HepG2 (cell line): ENCODE results near the gene RAB11FIP5. TPM values are rescaled to one million over a fixed set of nuclear protein-coding genes. Genes with fewer than 3 reads are reported as not detected.

ENCODE experiments used
- ATF1 ChIP-seq: IDR thresholded peaks from 2 replicates; pipeline ENCODE4 v1.6.1; 2016; ENCODE audit warnings: mild to moderate bottlenecking, control low read depth
- CHD2 ChIP-seq: IDR thresholded peaks from 2 replicates; pipeline ENCODE4 v1.6.1; 2011; ENCODE audit warnings: low read depth, low read length, improper control_type of control experiment
- CHD4 ChIP-seq: fragments of 200-600 bp; sonication (generic); IDR thresholded peaks from 2 replicates; pipeline ENCODE4 v1.7.0; 2017; ENCODE audit warnings: mild to moderate bottlenecking, low read length, borderline replicate concordance
- DNMT1 ChIP-seq: sonication (generic); formaldehyde crosslinking; IDR thresholded peaks from 2 replicates; pipeline ENCODE4 v1.5.1; 2020; ENCODE audit warnings: mild to moderate bottlenecking, missing genetic modification reagents
- FOXO1 ChIP-seq: sonication (generic); formaldehyde crosslinking; IDR thresholded peaks from 2 replicates; pipeline ENCODE4 v1.4.0; 2020; ENCODE audit warnings: missing genetic modification reagents
- HIVEP1 ChIP-seq: sonication (generic); formaldehyde crosslinking; IDR thresholded peaks from 2 replicates; pipeline ENCODE4 v1.4.0; 2020; ENCODE audit warnings: mild to moderate bottlenecking, missing genetic modification reagents
- HOXA7 ChIP-seq: sonication (generic); formaldehyde crosslinking; IDR thresholded peaks from 2 replicates; pipeline ENCODE4 v1.8.1; 2022; ENCODE audit warnings: mild to moderate bottlenecking, missing genetic modification reagents, moderate library complexity
- KLF6 ChIP-seq: IDR thresholded peaks from 2 replicates; pipeline ENCODE4 v1.8.0; 2016; ENCODE audit warnings: missing biosample characterization, missing genetic modification reagents
- MXD1 ChIP-seq: sonication (generic); formaldehyde crosslinking; IDR thresholded peaks from 2 replicates; pipeline ENCODE4 v1.4.0; 2020; ENCODE audit warnings: mild to moderate bottlenecking, missing genetic modification reagents
- NFE2 ChIP-seq: sonication (generic); formaldehyde crosslinking; IDR thresholded peaks from 2 replicates; pipeline ENCODE4 v1.4.0; 2020; ENCODE audit warnings: missing genetic modification reagents
- PAX8 ChIP-seq: sonication (generic); formaldehyde crosslinking; IDR thresholded peaks from 2 replicates; pipeline ENCODE4 v1.8.0; 2022; ENCODE audit warnings: mild to moderate bottlenecking, missing genetic modification reagents, borderline replicate concordance
- RAD21 ChIP-seq: fragments of 450-650 bp; formaldehyde crosslinking; IDR thresholded peaks from 2 replicates; pipeline ENCODE4 v1.5.0; 2020; ENCODE audit warnings: mild to moderate bottlenecking
- SATB2 ChIP-seq: sonication (generic); formaldehyde crosslinking; IDR thresholded peaks from 2 replicates; pipeline ENCODE4 v1.5.0; 2020; ENCODE audit warnings: missing genetic modification reagents
- SP1 ChIP-seq, 2 experiments: fragments of 450-650 bp in 1 of 2; sonication (generic) in 1 of 2; formaldehyde crosslinking in 1 of 2; IDR thresholded peaks; 2 replicates each; pipeline versions ENCODE4 v1.4.0 to v1.6.1; 2016 to 2020; ENCODE audit warnings: missing genetic modification reagents in 1 of 2
- ZBTB34 ChIP-seq: sonication (generic); formaldehyde crosslinking; IDR thresholded peaks from 2 replicates; pipeline ENCODE4 v1.8.0; 2022; ENCODE audit warnings: mild to moderate bottlenecking, missing genetic modification reagents
- ZBTB7B ChIP-seq: sonication (generic); formaldehyde crosslinking; IDR thresholded peaks from 2 replicates; pipeline ENCODE4 v1.4.0; 2020; ENCODE audit warnings: missing genetic modification reagents
- ZNF30 ChIP-seq: sonication (generic); formaldehyde crosslinking; IDR thresholded peaks from 2 replicates; pipeline ENCODE4 v1.5.0; 2020; ENCODE audit warnings: mild to moderate bottlenecking, missing genetic modification reagents
- ZNF431 ChIP-seq: sonication (generic); formaldehyde crosslinking; IDR thresholded peaks from 2 replicates; pipeline ENCODE4 v1.9.0; 2022; ENCODE audit warnings: missing genetic modification reagents, low read depth, mild to moderate bottlenecking, borderline replicate concordance
- ZNF562 ChIP-seq: sonication (generic); formaldehyde crosslinking; IDR thresholded peaks from 2 replicates; pipeline ENCODE4 v1.8.0; 2022; ENCODE audit warnings: missing genetic modification reagents, borderline replicate concordance
- ZNF749 ChIP-seq: sonication (generic); formaldehyde crosslinking; IDR thresholded peaks from 2 replicates; pipeline ENCODE4 v1.8.0; 2022; ENCODE audit warnings: mild to moderate bottlenecking, missing genetic modification reagents, moderate library complexity, borderline replicate concordance
- ZNF816 ChIP-seq: sonication (generic); formaldehyde crosslinking; IDR thresholded peaks from 2 replicates; pipeline ENCODE4 v1.8.0; 2022; ENCODE audit warnings: missing genetic modification reagents, mild to moderate bottlenecking, borderline replicate concordance
- polyA plus RNA-seq, 8 experiments: library from polyadenylated mRNA; depleted of rRNA in 3 of 8; stranded (reverse) in 7 of 8; unstranded in 1 of 8; fragments of >200 nt; fragmentation: Illumina TruSeq in 4 of 8; extraction: Trizol in 4 of 8; gene quantifications; 2 replicates each; pipeline versions ENCODE4 v1.2.1 to v1.2.3, GENCODE V29; 2011 to 2016; ENCODE audit warnings: low read depth in 4 of 8, missing spikeins in 1 of 8, mixed read lengths in 1 of 8; ENCODE audit not compliant: insufficient read depth in 1 of 8
- total RNA-seq, 5 experiments: library from RNA; depleted of rRNA; stranded (reverse); fragments of >200 nt; fragmentation: Illumina TruSeq; extraction: Trizol; gene quantifications; 2 replicates each; pipeline ENCODE4 v1.2.3, GENCODE V29; 2016; ENCODE audit warnings: low read depth in 1 of 5
- TF ChIP-seq, protein P1 (sequence below): sonication (generic); formaldehyde crosslinking; IDR thresholded peaks from 2 replicates; pipeline ENCODE4 v1.4.0; 2020; ENCODE audit warnings: missing genetic modification reagents
- TF ChIP-seq, protein P2 (sequence below): sonication (generic); formaldehyde crosslinking; IDR thresholded peaks from 2 replicates; pipeline ENCODE4 v1.8.1; 2023; ENCODE audit warnings: mild to moderate bottlenecking, moderate library complexity, missing genetic modification reagents
- TF ChIP-seq, protein P3 (sequence below): sonication (generic); formaldehyde crosslinking; IDR thresholded peaks from 2 replicates; pipeline ENCODE4 v1.9.0; 2021; ENCODE audit warnings: missing genetic modification reagents, mild to moderate bottlenecking, borderline replicate concordance

RAB11FIP5 gene
- total and polyA plus RNA-seq, 2 of the 13 experiments (the other 11 are each of a cell fraction or from before 2014, with no cell fraction given) = 9.4 to 22.9 TPM

- TF ChIP-seq, protein P1, sequence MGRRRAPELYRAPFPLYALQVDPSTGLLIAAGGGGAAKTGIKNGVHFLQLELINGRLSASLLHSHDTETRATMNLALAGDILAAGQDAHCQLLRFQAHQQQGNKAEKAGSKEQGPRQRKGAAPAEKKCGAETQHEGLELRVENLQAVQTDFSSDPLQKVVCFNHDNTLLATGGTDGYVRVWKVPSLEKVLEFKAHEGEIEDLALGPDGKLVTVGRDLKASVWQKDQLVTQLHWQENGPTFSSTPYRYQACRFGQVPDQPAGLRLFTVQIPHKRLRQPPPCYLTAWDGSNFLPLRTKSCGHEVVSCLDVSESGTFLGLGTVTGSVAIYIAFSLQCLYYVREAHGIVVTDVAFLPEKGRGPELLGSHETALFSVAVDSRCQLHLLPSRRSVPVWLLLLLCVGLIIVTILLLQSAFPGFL = no peak; the same call in 1 of the 2 replicates
- no peak for TF ChIP-seq ZNF562 (CRISPR knock-in tag)
- TF ChIP-seq SP1 (IDR thresholded peaks at IDR 0.05) = no peak
- 0 out of 2 replicates have a peak, but pooled peaks have one; percentile 50 for TF ChIP-seq SP1 (CRISPR knock-in tag; IDR thresholded peaks at IDR 0.05)
- TF ChIP-seq, protein P2, sequence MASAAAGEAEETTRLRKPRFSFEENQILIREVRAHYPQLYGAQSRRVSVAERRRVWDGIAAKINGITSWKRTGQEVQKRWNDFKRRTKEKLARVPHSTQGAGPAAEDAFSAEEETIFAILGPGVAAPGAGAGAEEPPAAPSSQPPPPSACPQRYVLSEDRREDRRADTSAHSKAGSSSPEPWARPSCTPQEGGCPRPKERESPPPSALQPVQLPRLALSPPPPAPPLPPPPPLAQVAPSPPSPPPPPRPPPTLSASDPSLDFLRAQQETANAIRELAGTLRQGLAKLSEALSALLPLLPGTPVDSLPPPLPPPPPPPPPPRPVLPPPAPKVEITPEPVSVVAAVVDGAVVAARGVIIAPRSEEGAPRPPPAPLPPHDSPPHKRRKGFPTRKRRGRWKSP (CRISPR knock-in tag) = peak; percentile 93
- peak; percentile 53; the same call in 1 of the 2 replicates for TF ChIP-seq ZBTB7B
- no peak for TF ChIP-seq FOXO1 (CRISPR knock-in tag)
- no peak for TF ChIP-seq HOXA7 (CRISPR knock-in tag)
- TF ChIP-seq CHD2 = no peak
- TF ChIP-seq ATF1 (CRISPR knock-in tag) = peak; percentile 63; the same call in 1 of the 2 replicates
- TF ChIP-seq RAD21 = peak; percentile 34; the same call in 1 of the 2 replicates
- TF ChIP-seq CHD4 = no peak
- peak; percentile 43; the same call in 1 of the 2 replicates for TF ChIP-seq KLF6 (CRISPR knock-in tag)
- TF ChIP-seq, protein P3, sequence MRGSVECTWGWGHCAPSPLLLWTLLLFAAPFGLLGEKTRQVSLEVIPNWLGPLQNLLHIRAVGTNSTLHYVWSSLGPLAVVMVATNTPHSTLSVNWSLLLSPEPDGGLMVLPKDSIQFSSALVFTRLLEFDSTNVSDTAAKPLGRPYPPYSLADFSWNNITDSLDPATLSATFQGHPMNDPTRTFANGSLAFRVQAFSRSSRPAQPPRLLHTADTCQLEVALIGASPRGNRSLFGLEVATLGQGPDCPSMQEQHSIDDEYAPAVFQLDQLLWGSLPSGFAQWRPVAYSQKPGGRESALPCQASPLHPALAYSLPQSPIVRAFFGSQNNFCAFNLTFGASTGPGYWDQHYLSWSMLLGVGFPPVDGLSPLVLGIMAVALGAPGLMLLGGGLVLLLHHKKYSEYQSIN (CRISPR knock-in tag) = no peak
- peak; percentile 10; the same call in 1 of the 2 replicates for TF ChIP-seq MXD1 (CRISPR knock-in tag)
- TF ChIP-seq NFE2 (CRISPR knock-in tag) = no peak
- TF ChIP-seq HIVEP1 (CRISPR knock-in tag) = no peak; the same call in 1 of the 2 replicates
- no peak for TF ChIP-seq ZNF816 (CRISPR knock-in tag)
- TF ChIP-seq ZBTB34 = peak; percentile 40; the same call in 1 of the 2 replicates
- TF ChIP-seq ZNF749 = 0 out of 2 replicates have a peak, but pooled peaks have one; percentile 3
- TF ChIP-seq ZNF30 (CRISPR knock-in tag) = no peak
- TF ChIP-seq PAX8 = no peak
- TF ChIP-seq SATB2 (CRISPR knock-in tag) = no peak
- no peak; the same call in 1 of the 2 replicates for TF ChIP-seq DNMT1 (CRISPR knock-in tag)
- TF ChIP-seq ZNF431 (CRISPR knock-in tag) = 0 out of 2 replicates have a peak, but pooled peaks have one; percentile 5
Observed at GRCh38 chr2:73071360-73072128, 41.2 kb downstream of the RAB11FIP5 start, which contains the start of gene SFXN5 (continued).
